SH-SY5Y (cell line): ENCODE data around the gene APLF.

Experiments used
- GATA2 ChIP-seq: IDR thresholded peaks from 2 replicates; pipeline ENCODE4 v1.6.1; 2011; ENCODE audit warnings: mild to moderate bottlenecking, low read depth, low read length
- GATA3 ChIP-seq: IDR thresholded peaks from 2 replicates; pipeline ENCODE4 v1.6.1; 2011; ENCODE audit warnings: low read depth, mild to moderate bottlenecking, low read length, moderate library complexity

DNA sequence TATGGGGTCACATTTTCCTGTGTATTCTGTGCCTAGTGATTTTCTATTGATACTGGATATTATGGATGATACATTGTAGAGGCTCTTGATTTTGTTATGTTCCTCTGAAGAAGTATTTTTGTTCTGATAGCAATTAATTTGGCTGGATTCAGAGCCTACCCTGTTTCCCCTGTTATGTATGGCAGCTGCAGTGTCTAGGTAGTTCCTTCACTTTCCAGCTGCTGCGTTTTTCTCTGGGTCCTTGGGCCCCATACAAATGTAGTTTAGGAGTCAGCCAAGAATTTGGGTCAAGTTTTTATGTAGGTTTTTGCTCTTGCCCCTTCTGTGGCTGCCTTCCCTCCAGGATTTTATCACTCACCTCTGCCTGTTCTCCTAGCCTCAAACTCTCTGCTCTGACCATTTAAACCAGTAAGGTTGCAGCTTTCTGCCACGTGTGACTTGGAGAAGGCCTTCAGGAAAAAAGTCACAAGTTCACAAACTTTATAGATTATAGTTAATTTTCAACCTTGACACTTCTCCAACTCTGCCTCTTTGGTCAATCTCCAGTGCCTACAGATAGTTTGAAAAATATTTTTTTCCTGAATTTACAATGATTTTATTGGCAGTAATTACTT lies 47.0 kb downstream of the APLF start:
- TF ChIP-seq GATA2 (no peak), GATA3 (no peak)
